ENCODE data around the gene BID.
"Not testable (repeated sequence)": the region's sequence is repeated elsewhere in the genome, so short reads cannot be mapped to it uniquely, and the experiment has no call there.

Gene BID

GRCh38 chr22:17769716-17770082, 4.6 kb downstream of the BID start:
- DNase-seq (ENCODE audit: low read depth, low spot score): no peak

GRCh38 chr22:17769013-17769715, 5.1 kb downstream of the BID start:
- no peak for DNase-seq (ENCODE audit: low read depth, low spot score)

DNA sequence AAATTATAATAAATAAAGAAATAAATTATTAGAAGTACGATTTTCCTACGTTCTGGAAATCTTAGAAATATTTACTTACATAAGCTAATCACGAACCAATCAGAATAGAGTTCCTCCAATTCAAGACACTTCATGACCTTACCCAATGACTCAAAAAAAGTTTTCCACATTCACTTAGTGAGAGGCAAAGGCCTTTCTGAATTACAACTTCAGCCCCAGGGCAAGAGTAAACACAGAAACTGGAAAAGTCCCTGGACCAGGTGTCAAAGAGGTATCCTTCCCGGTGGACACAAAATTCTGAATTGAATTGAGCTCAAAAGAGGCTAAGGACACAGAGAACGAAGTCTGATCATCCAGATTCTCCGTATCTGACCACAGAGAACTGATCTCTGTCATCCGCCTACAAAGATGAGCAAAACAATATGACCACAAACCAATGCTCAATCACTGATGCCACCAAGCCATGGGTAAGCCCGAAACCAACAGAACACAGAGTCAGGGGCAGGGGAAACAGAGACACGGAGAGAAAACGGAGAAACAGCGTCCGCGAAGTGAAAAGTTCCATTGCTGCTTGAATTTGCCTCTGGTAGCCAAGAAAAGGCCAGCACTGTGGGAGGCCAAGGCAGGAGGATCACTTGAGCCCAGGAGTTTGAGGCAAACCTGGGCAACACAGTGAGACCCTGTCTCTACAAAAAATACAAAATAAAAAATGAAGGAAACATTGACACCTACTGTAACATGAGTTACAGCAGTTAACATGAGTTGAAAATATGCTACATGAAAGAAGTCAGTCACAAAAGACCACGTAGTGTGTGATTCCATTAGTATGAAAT, 6.8 kb downstream of the BID start:
- no peak for DNase-seq (ENCODE audit: low read depth, low spot score)

- not testable (repeated sequence) for DNase-seq (ENCODE audit: low read depth, low spot score)
Measured at GRCh38 chr22:17764852-17765251, 9.4 kb downstream of the BID start.

DNA sequence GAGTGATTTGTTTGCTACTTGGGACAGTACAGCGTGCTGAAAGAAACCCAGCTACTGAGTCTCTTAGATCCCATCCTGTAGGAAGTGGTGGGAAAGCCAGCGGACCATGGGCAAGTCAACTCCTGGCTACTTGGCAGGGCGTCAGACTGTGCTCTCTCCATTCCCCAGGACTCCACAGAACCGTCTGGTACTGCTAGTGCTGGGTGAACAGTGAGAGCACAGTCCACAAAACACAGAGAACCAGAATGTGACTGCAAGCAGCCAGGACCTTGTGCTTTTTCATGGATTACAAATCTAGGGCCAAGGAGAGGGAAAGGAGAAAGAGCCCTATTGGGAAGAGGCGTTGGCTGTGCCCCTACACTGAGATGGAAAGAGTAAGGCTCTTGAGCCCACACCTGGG, 10.2 kb downstream of the BID start:
- DNase-seq (ENCODE audit: low read depth, low spot score): no peak

- DNase-seq (ENCODE audit: low read depth, low spot score): not testable (repeated sequence)
Measured at GRCh38 chr22:17763442-17763841, 10.8 kb downstream of the BID start.

- no peak for DNase-seq (ENCODE audit: low read depth, low spot score)
Measured at GRCh38 chr22:17761138-17761488, 13.2 kb downstream of the BID start.

DNA sequence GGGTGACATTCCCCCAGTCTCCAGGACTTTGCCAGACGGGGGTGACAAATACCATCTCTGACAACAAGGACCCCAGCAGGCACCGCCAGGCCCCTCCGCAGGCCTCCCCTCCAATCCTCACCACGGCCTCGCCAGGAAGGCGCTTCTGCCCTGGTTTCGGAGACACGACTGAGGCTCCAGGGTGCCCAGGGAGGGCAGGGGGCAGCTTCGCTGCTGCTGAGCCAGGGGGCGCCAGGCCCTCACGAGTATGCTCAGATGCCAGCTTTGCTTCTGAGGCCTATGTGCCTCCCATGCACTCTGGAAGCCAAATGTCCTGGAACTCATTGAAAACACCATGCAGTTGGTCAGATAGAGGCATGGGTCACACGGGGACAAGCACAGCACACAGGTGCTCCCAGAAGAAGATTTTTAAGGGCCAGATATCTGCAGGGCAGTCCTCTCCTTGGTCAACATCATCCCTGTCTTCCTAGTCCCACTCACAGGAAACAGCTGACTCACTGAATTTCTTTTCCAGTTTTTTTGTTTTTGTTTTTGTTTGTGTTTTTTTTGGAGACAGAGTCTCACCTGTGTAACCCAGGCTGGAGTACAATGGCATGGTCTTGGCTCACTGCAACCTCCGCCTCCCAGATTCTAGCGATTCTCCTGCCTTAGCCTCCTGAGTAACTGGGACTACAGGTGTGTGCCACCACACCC, 19.9 kb downstream of the BID start:
- no peak for DNase-seq (ENCODE audit: low read depth, low spot score)

GRCh38 chr22:17753401-17753989, 20.8 kb downstream of the BID start:
- no peak for DNase-seq (ENCODE audit: low read depth, low spot score)

DNA sequence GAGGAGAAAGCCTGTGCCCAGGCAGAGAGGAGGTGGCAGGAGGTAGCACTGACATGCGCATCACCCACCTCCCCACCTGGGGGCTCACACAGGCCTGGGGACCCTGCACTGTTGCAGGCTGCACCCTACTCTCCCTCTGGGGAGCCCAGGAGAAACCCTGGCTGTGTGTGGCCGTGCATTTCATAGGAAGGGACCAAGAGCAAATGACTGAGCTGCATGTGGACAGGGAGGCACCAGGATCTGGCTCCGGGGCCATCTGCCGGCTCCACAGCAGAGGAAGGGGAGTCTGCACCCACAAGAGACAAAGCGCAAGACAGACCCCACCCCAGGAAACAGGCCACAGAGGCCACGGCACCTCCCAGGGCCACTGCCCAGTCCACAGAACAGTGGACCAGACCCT, 22.7 kb downstream of the BID start:
- DNase-seq (ENCODE audit: low read depth, low spot score): no peak

GRCh38 chr22:17749605-17750395, 24.5 kb downstream of the BID start:
- DNase-seq (ENCODE audit: low read depth, low spot score): no peak

DNA sequence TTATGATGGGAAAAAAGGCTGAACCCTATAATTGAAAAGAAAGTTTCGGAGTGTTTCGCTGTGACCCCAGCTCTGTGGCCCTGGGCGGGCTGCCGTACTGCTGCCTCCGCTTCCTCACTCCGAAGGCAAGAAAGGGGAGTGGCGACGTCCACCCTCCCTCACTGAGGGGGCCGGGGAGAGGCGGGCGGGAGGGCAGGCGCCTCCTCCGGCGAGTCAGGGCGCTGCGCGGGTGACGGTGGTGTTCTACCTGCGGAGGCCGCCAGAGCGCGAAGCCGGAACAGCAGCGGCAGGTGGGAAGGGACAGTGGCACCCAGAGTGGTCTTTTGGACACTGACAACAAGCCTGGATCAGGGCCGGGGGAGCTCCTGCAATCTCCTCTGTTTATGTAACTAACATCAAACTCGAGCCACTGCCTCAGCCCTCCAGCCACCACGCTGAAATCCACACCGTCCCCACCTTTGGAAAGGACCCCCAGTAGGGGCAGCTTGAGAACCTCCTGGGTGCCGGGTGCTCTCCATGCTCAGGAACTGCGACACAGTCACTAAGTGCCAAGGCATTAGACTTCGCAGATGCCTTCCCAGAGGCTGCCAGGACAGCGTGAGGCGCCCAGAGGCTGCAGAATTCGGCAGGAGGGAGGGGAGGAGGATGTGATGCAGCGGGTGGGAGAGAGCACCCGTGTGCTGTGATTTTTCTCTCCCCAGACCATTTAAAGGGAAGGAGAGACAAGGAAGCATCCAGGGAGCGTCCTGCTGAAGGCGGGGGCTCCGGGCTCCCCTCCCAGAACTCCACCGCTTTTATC, 25.5 kb downstream of the BID start:
- no peak for DNase-seq (ENCODE audit: low read depth, low spot score)

GRCh38 chr22:17746916-17747315, 27.4 kb downstream of the BID start:
- DNase-seq (ENCODE audit: low read depth, low spot score): no peak

DNA sequence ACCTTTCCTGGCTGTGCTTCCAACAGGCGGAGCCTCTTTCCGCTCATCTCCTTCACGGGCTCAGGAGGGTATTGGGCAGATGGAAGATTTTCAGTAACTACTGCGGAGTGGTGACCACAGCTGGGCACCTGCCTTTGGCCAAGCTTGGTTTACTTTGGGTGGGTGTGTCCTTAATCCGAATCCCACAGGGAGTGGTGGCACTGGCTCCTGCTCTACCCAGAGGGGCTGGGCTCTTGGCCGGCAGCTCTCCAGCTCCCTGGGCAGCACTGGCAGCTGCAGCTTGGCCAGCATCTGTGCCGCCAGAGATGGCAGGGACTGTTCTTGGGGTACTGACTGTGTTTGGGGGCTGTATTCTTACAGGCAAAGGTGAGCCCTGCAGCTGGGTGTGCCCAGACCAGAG, 29.8 kb downstream of the BID start:
- no peak for DNase-seq (ENCODE audit: low read depth, low spot score)

- DNase-seq (ENCODE audit: low read depth, low spot score): no peak
Measured at GRCh38 chr22:17743661-17744411, 30.4 kb downstream of the BID start.

GRCh38 chr22:17742527-17742902, 31.8 kb downstream of the BID start:
- DNase-seq (ENCODE audit: low read depth, low spot score): peak; percentile 49

DNA sequence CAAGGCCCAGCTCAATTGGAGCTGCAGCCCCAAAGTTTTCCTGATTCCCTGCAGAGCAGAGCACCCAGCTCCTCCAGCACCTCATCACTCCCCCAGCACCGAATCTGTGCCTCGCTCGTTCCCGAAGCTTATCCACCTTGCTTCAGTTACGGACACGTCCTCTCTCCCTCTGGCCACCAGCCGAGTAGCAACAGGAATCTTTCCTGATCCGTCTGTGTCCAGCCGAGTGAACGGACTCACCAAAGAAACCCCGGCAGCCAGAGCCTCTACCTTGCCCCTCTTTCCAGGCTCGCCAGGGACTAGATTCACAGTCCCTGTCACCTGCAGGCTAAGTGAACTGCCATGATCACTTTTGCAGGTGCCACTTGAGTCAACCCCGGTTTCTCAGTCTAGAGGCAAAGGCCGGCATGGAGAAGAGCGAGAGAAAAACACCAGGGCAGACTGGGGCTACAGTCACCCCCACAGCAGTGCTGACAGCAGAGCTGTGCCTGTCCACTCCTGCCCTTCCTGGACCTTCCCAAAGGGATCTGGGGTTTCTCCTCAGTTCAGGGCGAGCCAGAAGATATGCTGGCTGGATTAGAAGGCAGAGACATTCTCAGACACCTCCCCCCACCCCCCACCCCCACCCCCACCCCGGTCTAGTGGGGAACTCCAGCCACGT, 32.3 kb downstream of the BID start:
- DNase-seq (ENCODE audit: low read depth, low spot score): no peak

DNA sequence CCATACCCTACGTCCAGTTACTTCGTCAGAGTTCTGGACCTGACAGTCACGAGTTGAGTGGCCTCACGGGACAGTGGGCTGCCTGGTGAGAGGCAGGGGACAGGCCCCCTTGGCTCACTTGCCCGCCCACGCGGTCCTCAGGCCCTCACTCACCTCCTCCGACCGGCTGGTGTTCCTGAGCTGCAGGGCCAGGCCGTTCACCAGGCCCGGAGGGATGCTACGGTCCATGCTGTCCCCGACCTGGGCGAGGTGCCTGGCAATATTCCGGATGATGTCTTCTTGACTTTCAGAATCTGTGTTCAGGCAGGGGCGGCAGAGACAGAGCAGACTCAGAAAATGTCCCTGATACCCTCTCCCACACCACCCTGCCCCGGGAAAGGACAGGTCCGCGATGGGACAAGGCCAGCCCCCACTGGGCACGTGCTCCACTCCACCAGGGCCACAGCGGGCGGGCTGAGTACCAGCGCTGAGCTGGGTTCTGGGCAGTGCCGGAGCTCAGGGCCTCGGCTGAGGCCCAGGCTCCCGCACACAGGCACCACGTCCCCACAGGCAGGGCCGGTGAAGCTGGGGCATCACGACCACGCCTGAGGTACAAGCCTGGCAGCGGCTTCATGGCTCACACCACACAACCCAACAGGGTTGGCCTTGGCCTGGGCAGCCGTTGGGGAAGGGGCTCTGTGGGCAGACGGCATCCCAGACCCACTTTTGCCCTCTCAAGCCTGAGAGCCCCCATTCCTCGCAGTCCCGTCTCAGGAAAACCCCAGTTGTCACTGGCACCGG, 34.9 kb downstream of the BID start:
- DNase-seq (ENCODE audit: low read depth, low spot score): no peak
